ENCODE measurements around the gene MAP3K14. TPM values are rescaled to one million over a fixed set of nuclear protein-coding genes. Genes with fewer than 3 reads are reported as not detected.

The MAP3K14 gene
- polyA plus RNA-seq, 1 of the 3 experiments (the other 2 are of a cell fraction) = 11.9 TPM

DNA sequence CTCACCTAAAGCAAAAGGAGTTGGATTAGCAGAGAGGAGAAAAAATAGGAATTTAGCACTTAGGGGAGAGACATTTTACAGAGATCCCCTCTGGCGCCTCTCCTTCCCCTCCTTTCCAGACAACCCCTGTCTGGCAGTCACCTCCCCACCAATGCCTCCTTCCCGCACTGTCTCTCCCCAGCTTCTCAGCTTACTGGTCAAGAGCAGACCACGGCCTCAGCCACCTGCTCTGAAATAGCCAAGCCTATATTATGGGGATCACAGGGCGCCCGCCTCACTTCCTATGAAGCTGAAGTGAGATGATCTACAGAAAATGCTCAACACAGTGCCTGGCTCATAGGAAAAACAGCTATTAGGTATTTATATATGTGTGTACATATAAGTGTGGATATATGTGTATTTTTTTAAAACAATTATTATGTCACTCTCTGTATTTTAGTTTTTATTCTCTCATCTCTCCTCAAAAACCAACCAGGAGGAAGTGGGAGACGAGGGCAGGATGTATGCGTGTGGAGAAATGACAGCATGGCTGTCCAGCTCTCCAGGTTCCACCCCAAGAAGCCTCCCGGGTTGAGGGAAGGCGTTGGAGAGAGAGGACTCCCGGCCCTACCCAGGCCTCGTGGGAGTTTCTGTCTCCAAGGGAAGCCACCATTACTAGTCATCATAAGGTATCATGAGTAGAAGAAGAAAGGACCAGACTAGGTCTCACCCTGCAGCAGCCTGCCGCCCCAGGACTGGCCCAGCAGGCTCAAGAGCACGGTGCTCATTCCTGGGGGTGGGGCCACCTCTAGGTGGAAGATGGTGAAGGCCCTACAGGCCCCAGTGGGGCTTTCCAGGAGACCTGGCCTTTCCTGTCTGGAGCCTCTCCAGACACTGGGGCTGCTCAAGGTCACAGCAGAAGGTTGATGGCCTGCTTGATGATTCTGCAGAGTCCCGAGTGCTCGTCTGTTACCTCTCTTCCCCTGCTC is 27.2 kb downstream of the MAP3K14 start (continued):
- TF ChIP-seq FOXM1 (IDR thresholded peaks at IDR 0.05; ENCODE audit: low read depth) = no peak

DNA sequence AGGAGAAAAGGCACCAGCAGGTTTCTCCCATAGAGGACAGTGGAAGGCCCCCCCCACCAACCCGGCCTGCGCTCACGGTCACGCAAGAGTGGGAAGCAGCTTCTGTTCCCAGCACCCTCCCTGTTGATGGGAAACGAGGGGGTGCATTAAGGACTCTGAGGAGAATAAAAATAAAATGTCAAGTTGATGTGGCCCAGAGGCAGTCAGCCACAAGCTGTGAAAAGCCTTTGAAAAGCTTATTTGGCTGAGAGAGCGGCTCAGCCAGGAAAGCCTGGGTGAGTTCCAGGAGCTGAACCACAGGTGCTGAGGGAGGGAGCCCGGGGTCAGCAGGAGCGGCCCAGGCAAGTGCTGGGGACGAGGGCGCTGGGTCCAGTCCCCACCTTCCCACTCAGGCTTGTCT is 28.0 kb downstream of the MAP3K14 start:
- POLR2A ChIA-PET = interaction anchor here (0.8 to 2.1 kb wide), 4 partner anchors 22 to 127 kb away, joined by 3 to 13 read pairs (median 4); partner anchors contain the start of genes HEXIM2 and MAP3K14
- H3K4me2 ChIP-seq = no peak overlapping the region
- no peaks in the 10 kb centered on the region for H3K9me3 ChIP-seq
- TF ChIP-seq, protein P1, sequence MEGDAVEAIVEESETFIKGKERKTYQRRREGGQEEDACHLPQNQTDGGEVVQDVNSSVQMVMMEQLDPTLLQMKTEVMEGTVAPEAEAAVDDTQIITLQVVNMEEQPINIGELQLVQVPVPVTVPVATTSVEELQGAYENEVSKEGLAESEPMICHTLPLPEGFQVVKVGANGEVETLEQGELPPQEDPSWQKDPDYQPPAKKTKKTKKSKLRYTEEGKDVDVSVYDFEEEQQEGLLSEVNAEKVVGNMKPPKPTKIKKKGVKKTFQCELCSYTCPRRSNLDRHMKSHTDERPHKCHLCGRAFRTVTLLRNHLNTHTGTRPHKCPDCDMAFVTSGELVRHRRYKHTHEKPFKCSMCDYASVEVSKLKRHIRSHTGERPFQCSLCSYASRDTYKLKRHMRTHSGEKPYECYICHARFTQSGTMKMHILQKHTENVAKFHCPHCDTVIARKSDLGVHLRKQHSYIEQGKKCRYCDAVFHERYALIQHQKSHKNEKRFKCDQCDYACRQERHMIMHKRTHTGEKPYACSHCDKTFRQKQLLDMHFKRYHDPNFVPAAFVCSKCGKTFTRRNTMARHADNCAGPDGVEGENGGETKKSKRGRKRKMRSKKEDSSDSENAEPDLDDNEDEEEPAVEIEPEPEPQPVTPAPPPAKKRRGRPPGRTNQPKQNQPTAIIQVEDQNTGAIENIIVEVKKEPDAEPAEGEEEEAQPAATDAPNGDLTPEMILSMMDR (IDR thresholded peaks at IDR 0.05) = no peak
- TF ChIP-seq FOXM1 (IDR thresholded peaks at IDR 0.05; ENCODE audit: low read depth) (no peak), EP300 (IDR thresholded peaks at IDR 0.05; ENCODE audit: borderline replicate concordance in 1 of 2, low read depth in 1 of 2, low read length in 1 of 2) (peak in 1 of 2 experiments; percentile 60; a peak in 1 of 4 replicates), RAD21 (IDR thresholded peaks at IDR 0.05; ENCODE audit: low read length) (no peak), CHD2 (IDR thresholded peaks at IDR 0.05; ENCODE audit: low read length, partially characterized antibody) (no peak), TCF12 (IDR thresholded peaks at IDR 0.05) (peak; percentile 31; the same call in 1 of the 2 replicates), SIN3A (IDR thresholded peaks at IDR 0.05; ENCODE audit: borderline replicate concordance, low read depth, low read length) (no peak), GATA2 (CRISPR knock-in tag; IDR thresholded peaks at IDR 0.05) (no peak), JUND (IDR thresholded peaks at IDR 0.05) (no peak), TAF1 (IDR thresholded peaks at IDR 0.05; ENCODE audit: borderline replicate concordance, low read depth, low read length) (no peak), NRF1 (IDR thresholded peaks at IDR 0.05; ENCODE audit: low read depth, low read length) (no peak), FOXJ3 (CRISPR knock-in tag; IDR thresholded peaks at IDR 0.05) (no peak)
- WGBS (ENCODE audit: low lambda C conversion rate) = 82% methylated on average over 6 of the region's 10 CpGs
- peaks cover 24 to 72% of the 10 kb centered on the region in 2 experiments for H3K4me1 ChIP-seq (ENCODE audit: control insufficient read depth in 1 of 2, insufficient read depth in 2 of 2, low read depth in 1 of 2, low read length in 1 of 2)
- no peak overlapping the region for H3K9ac ChIP-seq
- no peaks in the 10 kb centered on the region for H3K27me3 ChIP-seq (ENCODE audit: insufficient read depth)
- no peak for DNase-seq
- peak overlapping the region in 1 of 2 experiments; percentile 71; a peak in 2 of 4 replicates for H3K27ac ChIP-seq (ENCODE audit: low read depth in 2 of 2, low read length in 1 of 2)
- H3K9me2 ChIP-seq = no peaks in the 10 kb centered on the region
- no peak overlapping the region for H3K4me3 ChIP-seq (ENCODE audit: low read depth in 2 of 2, low read length in 1 of 2)
- no peak overlapping the region for H2AFZ ChIP-seq (ENCODE audit: low read depth)
- H3F3A ChIP-seq (replicated peaks; ENCODE audit: insufficient read depth) = peaks cover 13% of the 10 kb centered on the region
- CTCF ChIA-PET = interaction anchor here (0.9 to 2.9 kb wide), 8 partner anchors 12 to 140 kb away, joined by 3 to 16 read pairs (median 5); partner anchors contain the start of gene MAP3K14
- peaks cover 42% of the 10 kb centered on the region for H4K20me1 ChIP-seq (ENCODE audit: insufficient read depth)
- H3K79me2 ChIP-seq (ENCODE audit: insufficient read depth) = peaks cover 48% of the 10 kb centered on the region
- peaks cover 50 to 56% of the 10 kb centered on the region in 2 experiments for H3K36me3 ChIP-seq (replicated peaks in 1 of 2; ENCODE audit: control insufficient read depth in 1 of 2, insufficient read depth in 2 of 2, low read length in 1 of 2)

Data from SK-N-SH (cell line).